A549 (cell line): ENCODE data around the gene FGFR3. TPM values are rescaled to one million over a fixed set of nuclear protein-coding genes. Genes with fewer than 3 reads are reported as not detected.
A peak's percentile ranks its signal among the peaks of the same experiment; 100 is the strongest.

ENCODE experiments used
- ATAC-seq, 2 experiments: fragments of 200-7000 bp in 1 of 2; fragments of >200 bp in 1 of 2; cut with Nextera tagmentation in 1 of 2; cut with Tn5 transposase in 1 of 2; 3 replicates each; pipeline versions ENCODE4 v1.8.0 to v1.9.1; 2018 to 2020; ENCODE audit warnings: mild to moderate bottlenecking in 1 of 2, moderate library complexity in 1 of 2
- CTCF ChIA-PET: fragments of 300-600 bp; sonication (Branson Sonifier 250); formaldehyde crosslinking; extraction: SDS; loops from one replicate; lab custom pipeline; 2021; ENCODE audit warnings: antibody characterized with exemption, inconsistent platforms; lab: Yijun Ruan, JAX
- POLR2A ChIA-PET: fragments of 350-600 bp; formaldehyde crosslinking; extraction: SDS; loops from one replicate; lab custom pipeline; 2021; ENCODE audit warnings: antibody characterized with exemption, inconsistent platforms; lab: Yijun Ruan, JAX
- DNase-seq, 2 experiments: peaks; one replicate each; pipeline versions ENCODE4 v3.0.0 to v3.0.0-alpha.2; 2011 to 2016; ENCODE audit warnings: low read depth in 1 of 2, low spot score in 1 of 2
- FAIRE-seq: peaks from 2 replicates; lab custom pipeline; 2011; peaks lifted over from hg19 to GRCh38; lab: Jason Lieb, UNC
- H3K27ac ChIP-seq, 2 experiments: fragments of >200 bp; sonication (Bioruptor Twin); formaldehyde crosslinking; 3 replicates each; pipeline ENCODE4 v1.5.1; 2016 to 2017
- H3K4me1 ChIP-seq: fragments of >200 bp; sonication (Bioruptor Twin); formaldehyde crosslinking; 3 replicates; pipeline ENCODE4 v1.6.1; 2016
- H3K4me2 ChIP-seq: fragments of >200 bp; sonication (Bioruptor Twin); formaldehyde crosslinking; 3 replicates; pipeline ENCODE4 v1.6.1; 2016
- H3K4me3 ChIP-seq: fragments of >200 bp; sonication (Bioruptor Twin); formaldehyde crosslinking; 3 replicates; pipeline ENCODE4 v1.5.1; 2016
- H3K9me3 ChIP-seq: fragments of >200 bp; sonication (Bioruptor Twin); formaldehyde crosslinking; 3 replicates; pipeline ENCODE4 v1.6.1; 2016
- CBX2 ChIP-seq: fragments of 200-600 bp; sonication (generic); IDR thresholded peaks from 2 replicates; pipeline ENCODE4 v1.6.1; 2016; ENCODE audit warnings: low read depth, mild to moderate bottlenecking, borderline replicate concordance
- CEBPB ChIP-seq, 2 experiments: fragments of >200 bp in 1 of 2; sonication (Bioruptor Twin) in 1 of 2; formaldehyde crosslinking in 1 of 2; IDR thresholded peaks; 2 replicates each; pipeline ENCODE4 v1.6.1; 2012 to 2016
- E2F6 ChIP-seq: IDR thresholded peaks from 2 replicates; pipeline ENCODE4 v1.6.1; 2012; ENCODE audit warnings: low read depth, borderline replicate concordance
- EP300 ChIP-seq, 2 experiments: fragments of >200 bp; sonication (Bioruptor Twin); formaldehyde crosslinking; IDR thresholded peaks; 2 replicates in 1 of 2; 3 replicates in 1 of 2; pipeline ENCODE4 v1.6.1; 2016 to 2017
- HDAC2 ChIP-seq: fragments of 200-600 bp; sonication (generic); IDR thresholded peaks from 2 replicates; pipeline ENCODE4 v1.6.1; 2016
- HOXA7 ChIP-seq: fragments of 250-450 bp; sonication (Bioruptor Pico); IDR thresholded peaks from 2 replicates; pipeline ENCODE4 v1.5.0; 2020; ENCODE audit warnings: mild to moderate bottlenecking, moderate library complexity
- HOXB13 ChIP-seq: fragments of 250-450 bp; sonication (Bioruptor Pico); IDR thresholded peaks from 2 replicates; pipeline ENCODE4 v1.5.0; 2020; ENCODE audit warnings: low read depth, mild to moderate bottlenecking, moderate library complexity
- JUN ChIP-seq, 2 experiments: fragments of >200 bp; sonication (Bioruptor Twin); formaldehyde crosslinking; IDR thresholded peaks; 2 replicates in 1 of 2; 3 replicates in 1 of 2; pipeline ENCODE4 v1.6.1; 2016 to 2017
- KDM5A ChIP-seq: fragments of 200-600 bp; sonication (generic); IDR thresholded peaks from 2 replicates; pipeline ENCODE4 v1.6.1; 2016; ENCODE audit warnings: antibody characterized with exemption, mild to moderate bottlenecking
- MAFK ChIP-seq: fragments of 450-650 bp; IDR thresholded peaks from 2 replicates; pipeline ENCODE4 v1.6.1; 2014; ENCODE audit not compliant: partially characterized antibody
- MAX ChIP-seq: IDR thresholded peaks from 2 replicates; pipeline ENCODE4 v1.6.1; 2012
- MAZ ChIP-seq: fragments of 150-350 bp; IDR thresholded peaks from 2 replicates; pipeline ENCODE4 v1.6.1; 2014; ENCODE audit warnings: antibody characterized with exemption, low read depth, low read length, borderline replicate concordance
- NPAS2 ChIP-seq: fragments of 250-450 bp; sonication (Bioruptor Pico); IDR thresholded peaks from 2 replicates; pipeline ENCODE4 v1.8.0; 2022; ENCODE audit warnings: mild to moderate bottlenecking, moderate library complexity, borderline replicate concordance
- PHF8 ChIP-seq: fragments of 200-600 bp; sonication (generic); IDR thresholded peaks from 2 replicates; pipeline ENCODE4 v1.6.1; 2016; ENCODE audit warnings: low read depth, mild to moderate bottlenecking, antibody characterized with exemption, moderate library complexity, borderline replicate concordance
- RAD21 ChIP-seq, 2 experiments: fragments of >200 bp in 1 of 2; sonication (Bioruptor Twin) in 1 of 2; formaldehyde crosslinking in 1 of 2; IDR thresholded peaks in 1 of 2; conservative IDR thresholded peaks in 1 of 2; 2 replicates in 1 of 2; 3 replicates in 1 of 2; pipeline ENCODE4 v1.6.1; 2012 to 2018; ENCODE audit warnings: inconsistent platforms in 1 of 2
- RFX5 ChIP-seq: fragments of 450-650 bp; IDR thresholded peaks from 2 replicates; pipeline ENCODE4 v1.7.1; 2014; ENCODE audit warnings: antibody characterized with exemption, mild to moderate bottlenecking, moderate library complexity
- RNF2 ChIP-seq: fragments of 200-600 bp; sonication (generic); IDR thresholded peaks from 2 replicates; pipeline ENCODE4 v1.6.1; 2016; ENCODE audit warnings: low read depth, mild to moderate bottlenecking, antibody characterized with exemption, moderate library complexity, borderline replicate concordance
- SMC3 ChIP-seq: fragments of >200 bp; sonication (Bioruptor Twin); formaldehyde crosslinking; IDR thresholded peaks from 3 replicates; pipeline ENCODE4 v1.6.1; 2018; ENCODE audit warnings: inconsistent platforms
- ZC3H11A ChIP-seq: fragments of 450-650 bp; IDR thresholded peaks from 2 replicates; pipeline ENCODE4 v1.6.1; 2014; ENCODE audit warnings: antibody characterized with exemption, mild to moderate bottlenecking
- WGBS: methylation state at CpG from one replicate; pipeline ENCODE4 v1.1.6; 2017; ENCODE audit errors: missing lambda C conversion rate; 5-methylcytosine and 5-hydroxymethylcytosine counted together
- polyA plus RNA-seq, 4 experiments: library from polyadenylated mRNA; depleted of rRNA in 3 of 4; stranded (reverse); fragments of >200 nt; fragmentation: RNase III in 1 of 4; extraction: RNeasy Plus Mini Kit Qiagen cat#74134 plus additional on column Dnase treatment in 1 of 4; gene quantifications; 2 replicates in 3 of 4; 3 replicates in 1 of 4; pipeline ENCODE4 v1.2.3, GENCODE V29; 2011 to 2017
- TF ChIP-seq, protein P1 (sequence below): fragments of >200 bp; sonication (Bioruptor Twin); formaldehyde crosslinking; IDR thresholded peaks from 3 replicates; pipeline ENCODE4 v1.5.1; 2016
- TF ChIP-seq, protein P2 (sequence below): fragments of >200 bp; sonication (Bioruptor Twin); formaldehyde crosslinking; IDR thresholded peaks from 2 replicates; pipeline ENCODE4 v1.6.1; 2016

The FGFR3 gene
- polyA plus RNA-seq, 2 of the 4 experiments (the other 2 are of a cell fraction): 1.9 to 4.8 TPM

GRCh38 chr4:1745697-1746096 is 47.4 kb upstream of the FGFR3 start (continued):
- TF ChIP-seq SMC3: no peak
- TF ChIP-seq RNF2: no peak
- TF ChIP-seq E2F6: no peak
- TF ChIP-seq EP300 (IDR thresholded peaks at IDR 0.05): no peak

- TF ChIP-seq SMC3 (peak; percentile 70), JUN (IDR thresholded peaks at IDR 0.05) (peak in 1 of 2 experiments; percentile 29; a peak in 1 of 5 replicates), RFX5 (no peak), ZC3H11A (0 out of 2 replicates have a peak, but pooled peaks have one; percentile 0), RAD21 (conservative IDR thresholded peaks at IDR 0.05 in 1 of 2, IDR thresholded peaks at IDR 0.05 in 1 of 2) (peak; percentile 52 to 56)
- TF ChIP-seq, protein P1, sequence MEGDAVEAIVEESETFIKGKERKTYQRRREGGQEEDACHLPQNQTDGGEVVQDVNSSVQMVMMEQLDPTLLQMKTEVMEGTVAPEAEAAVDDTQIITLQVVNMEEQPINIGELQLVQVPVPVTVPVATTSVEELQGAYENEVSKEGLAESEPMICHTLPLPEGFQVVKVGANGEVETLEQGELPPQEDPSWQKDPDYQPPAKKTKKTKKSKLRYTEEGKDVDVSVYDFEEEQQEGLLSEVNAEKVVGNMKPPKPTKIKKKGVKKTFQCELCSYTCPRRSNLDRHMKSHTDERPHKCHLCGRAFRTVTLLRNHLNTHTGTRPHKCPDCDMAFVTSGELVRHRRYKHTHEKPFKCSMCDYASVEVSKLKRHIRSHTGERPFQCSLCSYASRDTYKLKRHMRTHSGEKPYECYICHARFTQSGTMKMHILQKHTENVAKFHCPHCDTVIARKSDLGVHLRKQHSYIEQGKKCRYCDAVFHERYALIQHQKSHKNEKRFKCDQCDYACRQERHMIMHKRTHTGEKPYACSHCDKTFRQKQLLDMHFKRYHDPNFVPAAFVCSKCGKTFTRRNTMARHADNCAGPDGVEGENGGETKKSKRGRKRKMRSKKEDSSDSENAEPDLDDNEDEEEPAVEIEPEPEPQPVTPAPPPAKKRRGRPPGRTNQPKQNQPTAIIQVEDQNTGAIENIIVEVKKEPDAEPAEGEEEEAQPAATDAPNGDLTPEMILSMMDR: peak; percentile 54
- TF ChIP-seq, protein P2, sequence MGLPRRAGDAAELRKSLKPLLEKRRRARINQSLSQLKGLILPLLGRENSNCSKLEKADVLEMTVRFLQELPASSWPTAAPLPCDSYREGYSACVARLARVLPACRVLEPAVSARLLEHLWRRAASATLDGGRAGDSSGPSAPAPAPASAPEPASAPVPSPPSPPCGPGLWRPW: no peak
- TF ChIP-seq, all 56 proteins: peak for 5
- no peaks in the 10 kb centered on the region; the same call in 2 of the 3 replicates for H3K4me1 ChIP-seq
- no peak overlapping the region for H3K4me2 ChIP-seq
- ChIA-PET POLR2A (no interaction called here), CTCF (interaction anchor here (0.6 to 13.8 kb wide), 20 partner anchors 9 to 195 kb away, joined by 3 to 227 read pairs (median 4); partner anchors contain the start of gene FGFR3)
- no peak overlapping the region for H3K27ac ChIP-seq
- WGBS: no CpG with 5 or more reads among the region's 17 CpGs
- no peak overlapping the region for H3K4me3 ChIP-seq
- FAIRE-seq (no peak), DNase-seq (peak; percentile 73 to 77), ATAC-seq (peak; percentile 65 to 88)
- H3K9me3 ChIP-seq: no peaks in the 10 kb centered on the region
These were observed 46.8 kb upstream of the FGFR3 start for GRCh38 chr4:1746265-1746691.

GRCh38 chr4:1746919-1747602 is 46.0 kb upstream of the FGFR3 start:
- ChIA-PET CTCF (interaction anchor here (0.6 to 13.8 kb wide), 29 partner anchors 10 to 366 kb away, joined by 3 to 227 read pairs (median 4); partner anchors contain the start of gene FGFR3), POLR2A (no interaction called here)
- Histone ChIP-seq H3K9me3 (no peaks in the 10 kb centered on the region), H3K4me2 (no peak overlapping the region), H3K27ac (no peak overlapping the region), H3K4me1 (peaks cover 3% of the 10 kb centered on the region), H3K4me3 (no peak overlapping the region)
- DNase-seq (no peak), FAIRE-seq (no peak), ATAC-seq (peak in 1 of 2 experiments; percentile 11; a peak in 3 of 6 replicates)
- 74% methylated on average over 8 of the region's 33 CpGs for WGBS
- TF ChIP-seq MAX (no peak), HOXA7 (CRISPR knock-in tag) (no peak), KDM5A (no peak), HOXB13 (no peak), PHF8 (no peak), CEBPB (IDR thresholded peaks at IDR 0.05) (no peak), MAFK (no peak), HDAC2 (no peak), NPAS2 (no peak), MAZ (no peak), CBX2 (no peak)
